HUES6 (cell line): ENCODE results near the gene ARRDC1.

ENCODE experiments used
- H3K27ac ChIP-seq: 2 replicates; pipeline ENCODE4 v1.7.0; 2013; ENCODE audit warnings: low read depth, mild to moderate bottlenecking, low read length, inconsistent platforms
- H3K27me3 ChIP-seq: 2 replicates; pipeline ENCODE4 v1.6.1; 2013; ENCODE audit warnings: low read length; ENCODE audit not compliant: control insufficient read depth, insufficient read depth
- H3K36me3 ChIP-seq: 2 replicates; pipeline ENCODE4 v1.6.1; 2013; ENCODE audit warnings: low read length; ENCODE audit not compliant: control insufficient read depth, insufficient read depth
- H3K4me1 ChIP-seq: 2 replicates; pipeline ENCODE4 v1.6.1; 2013; ENCODE audit warnings: low read length; ENCODE audit not compliant: control insufficient read depth, insufficient read depth
- H3K4me3 ChIP-seq: 2 replicates; pipeline ENCODE4 v1.5.1; 2013; ENCODE audit warnings: low read depth, low read length
- H3K9ac ChIP-seq: one replicate; pipeline ENCODE4 v1.6.1; 2013; ENCODE audit warnings: mild to moderate bottlenecking, low read length
- H3K9me3 ChIP-seq: 2 replicates; pipeline ENCODE4 v1.6.1; 2013; ENCODE audit warnings: low read depth, low read length; ENCODE audit not compliant: control insufficient read depth, insufficient read depth

The ARRDC1 gene

GRCh38 chr9:137643921-137644320, 38.4 kb downstream of the ARRDC1 start:
- Histone ChIP-seq H3K27ac (no peak overlapping the region), H3K9ac (no peak overlapping the region), H3K4me3 (no peak overlapping the region), H3K36me3 (peaks cover 18% of the 10 kb centered on the region), H3K4me1 (peaks cover 4% of the 10 kb centered on the region), H3K27me3 (no peaks in the 10 kb centered on the region), H3K9me3 (no peaks in the 10 kb centered on the region)

GRCh38 chr9:137645211-137645610, 39.7 kb downstream of the ARRDC1 start:
- peaks cover 4% of the 10 kb centered on the region for H3K4me1 ChIP-seq
- H3K27me3 ChIP-seq, result no peaks in the 10 kb centered on the region
- no peak overlapping the region for H3K9ac ChIP-seq
- no peak overlapping the region for H3K4me3 ChIP-seq
- no peak overlapping the region for H3K27ac ChIP-seq
- H3K36me3 ChIP-seq, result peaks cover 18% of the 10 kb centered on the region
- H3K9me3 ChIP-seq, result no peaks in the 10 kb centered on the region

GRCh38 chr9:137646341-137646740, 40.9 kb downstream of the ARRDC1 start:
- no peak overlapping the region for H3K4me3 ChIP-seq
- peaks cover 20% of the 10 kb centered on the region for H3K36me3 ChIP-seq
- H3K4me1 ChIP-seq, result peaks cover 4% of the 10 kb centered on the region
- no peak overlapping the region for H3K9ac ChIP-seq
- H3K9me3 ChIP-seq, result no peaks in the 10 kb centered on the region
- no peaks in the 10 kb centered on the region for H3K27me3 ChIP-seq
- H3K27ac ChIP-seq, result no peak overlapping the region

GRCh38 chr9:137647096-137647714, 41.7 kb downstream of the ARRDC1 start:
- no peak overlapping the region for H3K9ac ChIP-seq
- no peak overlapping the region for H3K4me3 ChIP-seq
- peaks cover 24% of the 10 kb centered on the region for H3K36me3 ChIP-seq
- peaks cover 4% of the 10 kb centered on the region for H3K4me1 ChIP-seq
- H3K27ac ChIP-seq, result no peak overlapping the region
- H3K9me3 ChIP-seq, result no peaks in the 10 kb centered on the region
- H3K27me3 ChIP-seq, result no peaks in the 10 kb centered on the region

- Histone ChIP-seq H3K36me3 (peaks cover 28% of the 10 kb centered on the region), H3K9ac (no peak overlapping the region), H3K9me3 (no peaks in the 10 kb centered on the region), H3K4me3 (no peak overlapping the region), H3K27ac (no peak overlapping the region), H3K4me1 (peaks cover 4% of the 10 kb centered on the region), H3K27me3 (no peaks in the 10 kb centered on the region)
These were observed 42.9 kb downstream of the ARRDC1 start for GRCh38 chr9:137648396-137648795.

GRCh38 chr9:137649553-137649952, 44.1 kb downstream of the ARRDC1 start:
- Histone ChIP-seq H3K27ac (no peak overlapping the region), H3K4me3 (no peak overlapping the region), H3K27me3 (no peaks in the 10 kb centered on the region), H3K9me3 (no peaks in the 10 kb centered on the region), H3K36me3 (peaks cover 23% of the 10 kb centered on the region), H3K4me1 (peaks cover 4% of the 10 kb centered on the region), H3K9ac (no peak overlapping the region)

GRCh38 chr9:137650259-137650658, 44.8 kb downstream of the ARRDC1 start:
- peaks cover 4% of the 10 kb centered on the region for H3K4me1 ChIP-seq
- H3K36me3 ChIP-seq, result peaks cover 27% of the 10 kb centered on the region
- no peak overlapping the region for H3K9ac ChIP-seq
- no peak overlapping the region for H3K27ac ChIP-seq
- H3K27me3 ChIP-seq, result no peaks in the 10 kb centered on the region
- H3K9me3 ChIP-seq, result no peaks in the 10 kb centered on the region
- H3K4me3 ChIP-seq, result no peak overlapping the region

- no peak overlapping the region for H3K4me3 ChIP-seq
- H3K27me3 ChIP-seq, result no peaks in the 10 kb centered on the region
- H3K9ac ChIP-seq, result no peak overlapping the region
- peaks cover 4% of the 10 kb centered on the region for H3K4me1 ChIP-seq
- H3K36me3 ChIP-seq, result peaks cover 27% of the 10 kb centered on the region
- H3K27ac ChIP-seq, result no peak overlapping the region
- H3K9me3 ChIP-seq, result no peaks in the 10 kb centered on the region
These were observed 45.3 kb downstream of the ARRDC1 start for GRCh38 chr9:137650779-137651178.

GRCh38 chr9:137656416-137656815, 50.9 kb downstream of the ARRDC1 start:
- H3K9me3 ChIP-seq, result no peaks in the 10 kb centered on the region
- peaks cover 15% of the 10 kb centered on the region for H3K36me3 ChIP-seq

GRCh38 chr9:137657606-137658005, 52.1 kb downstream of the ARRDC1 start:
- H3K4me1 ChIP-seq, result no peaks in the 10 kb centered on the region; the same call in 1 of the 2 replicates
- H3K27ac ChIP-seq, result no peak overlapping the region
- no peak overlapping the region for H3K9ac ChIP-seq
- no peaks in the 10 kb centered on the region for H3K27me3 ChIP-seq
- H3K9me3 ChIP-seq, result no peaks in the 10 kb centered on the region
- H3K4me3 ChIP-seq, result no peak overlapping the region
- H3K36me3 ChIP-seq, result peaks cover 8% of the 10 kb centered on the region

More at GRCh38 chr9:137656416-137656815, 50.9 kb downstream of the ARRDC1 start:
- no peak overlapping the region for H3K9ac ChIP-seq
- H3K4me3 ChIP-seq, result no peak overlapping the region
- no peaks in the 10 kb centered on the region; the same call in 1 of the 2 replicates for H3K4me1 ChIP-seq
- H3K27ac ChIP-seq, result no peak overlapping the region
- no peaks in the 10 kb centered on the region for H3K27me3 ChIP-seq

- Histone ChIP-seq H3K27ac (no peak overlapping the region), H3K4me3 (no peak overlapping the region), H3K9me3 (no peaks in the 10 kb centered on the region), H3K36me3 (peaks cover 4% of the 10 kb centered on the region), H3K27me3 (no peaks in the 10 kb centered on the region), H3K4me1 (peaks cover 8% of the 10 kb centered on the region), H3K9ac (no peak overlapping the region)
These were observed 53.3 kb downstream of the ARRDC1 start for GRCh38 chr9:137658781-137659180.
